Adipose tissue (tissue), 3 donors: ENCODE data around the gene CCNB2. TPM values are rescaled to one million over a fixed set of nuclear protein-coding genes. Genes with fewer than 3 reads are reported as not detected.

Experiments used
- polyA plus RNA-seq, 3 donors: library from polyadenylated mRNA; stranded (reverse); fragments of 200-250 nt; gene quantifications; one replicate each; pipeline ENCODE4 v1.2.3, GENCODE V29; 2013
- donor health status: healthy with polysubstance abuse.
- donor health status: Bipolar disorder and iron deficiency.
- donor health status: healthy.

The CCNB2 gene
- polyA plus RNA-seq, 3 donors, result 0.43 to 0.79 (median 0.44) TPM

Other genes with a start within 250 kb of the CCNB2 start
- gene SLTM, start 171.5 kb upstream of the CCNB2 start, polyA plus RNA-seq, result 10 to 100 TPM; 38.0 to 62.8 (median 58.3) TPM
- gene RNF111, start 117.5 kb upstream of the CCNB2 start, polyA plus RNA-seq, result 10 to 100 TPM in 1 of 3 donors, 1 to 10 TPM in 2; 4.1 to 10.1 (median 7.0) TPM
- under 1 TPM in 1 of 3 donors, not detected in 2; 0.03 TPM for gene LDHAL6B, start 101.7 kb downstream of the CCNB2 start, polyA plus RNA-seq